Activated CD4-positive, alpha-beta memory T cell treated with anti-CD3 and anti-CD28 coated beads for 36 hours (primary cell): ENCODE measurements around the gene NAGPA. TPM values are rescaled to one million over a fixed set of nuclear protein-coding genes. Genes with fewer than 3 reads are reported as not detected.

Source experiments
- CTCF ChIA-PET: fragments of 350-600 bp; sonication (Branson Sonifier 250); formaldehyde crosslinking; loops from one replicate; lab custom pipeline; 2021; ENCODE audit warnings: antibody characterized with exemption, inconsistent platforms; lab: Charles Lee
- POLR2A ChIA-PET: fragments of 350-600 bp; sonication (Branson Sonifier 250); formaldehyde crosslinking; loops from one replicate; lab custom pipeline; 2021; ENCODE audit warnings: antibody characterized with exemption; lab: Charles Lee
- DNase-seq: peaks from one replicate; pipeline ENCODE4 v3.0.0-alpha.2; 2020
- H3K27ac Mint-ChIP-seq: one replicate; pipeline ENCODE4 v1.8.0; 2021; ENCODE audit warnings: mixed read lengths
- H3K27me3 Mint-ChIP-seq: one replicate; pipeline ENCODE4 v1.8.0; 2021; ENCODE audit warnings: mixed read lengths
- H3K36me3 Mint-ChIP-seq: one replicate; pipeline ENCODE4 v1.8.0; 2021; ENCODE audit warnings: mixed read lengths
- H3K4me1 Mint-ChIP-seq: one replicate; pipeline ENCODE4 v1.8.0; 2021; ENCODE audit warnings: low read depth, mixed read lengths
- H3K4me3 Mint-ChIP-seq: one replicate; pipeline ENCODE4 v1.8.0; 2021; ENCODE audit warnings: mild to moderate bottlenecking, mixed read lengths
- H3K9me3 Mint-ChIP-seq: one replicate; pipeline ENCODE4 v1.8.0; 2021; ENCODE audit warnings: mixed read lengths
- intact Hi-C: fragments of 100-400 bp; cut with micrococcal nuclease; formaldehyde crosslinking; loops from one replicate; pipeline ENCODE4 v1.15.1; 2023
- total RNA-seq, 2 experiments: library from RNA; stranded (reverse); gene quantifications; one replicate each; pipeline ENCODE4 v1.2.3, GENCODE V29; 2021

NAGPA gene
- total RNA-seq, 2 experiments from 2014 or later = 7.6 to 7.8 TPM

DNA sequence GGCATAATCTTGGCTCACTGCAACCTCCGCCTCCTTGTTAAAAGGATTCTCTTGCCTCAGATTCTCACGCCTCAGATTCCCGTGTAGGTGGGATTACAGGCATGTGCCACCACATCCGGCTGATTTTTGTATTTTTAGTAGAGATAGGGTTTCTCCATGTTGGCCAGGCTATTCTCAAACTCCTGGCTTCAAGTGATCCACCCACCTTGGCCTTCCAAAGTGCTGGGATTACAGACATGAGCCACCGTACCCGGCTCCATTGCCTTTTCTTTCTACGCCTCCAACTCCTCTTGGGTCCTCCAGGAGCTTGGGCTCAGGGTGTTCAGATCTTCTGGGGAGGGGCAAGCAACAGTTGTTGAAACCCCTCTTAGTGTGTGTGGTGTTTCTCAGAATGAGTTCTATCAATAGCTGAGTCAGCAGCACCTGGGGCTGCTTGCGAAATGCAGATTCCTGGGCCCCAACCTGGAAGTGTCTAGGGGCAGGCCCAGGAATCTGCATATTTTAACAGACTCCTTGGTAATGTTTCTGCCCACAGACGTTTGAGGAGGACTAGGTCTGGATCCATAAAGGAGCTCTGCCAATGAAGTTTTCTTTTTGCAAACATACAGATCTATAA is 44.2 kb downstream of the NAGPA start:
- POLR2A ChIA-PET = no interaction called here
- intact Hi-C loops = no loop called here
- CTCF ChIA-PET = no interaction called here
- no peak for DNase-seq
- Mint-ChIP-seq H3K4me3 (no peak overlapping the region), H3K27ac (no peak overlapping the region), H3K36me3 (no peaks in the 10 kb centered on the region), H3K9me3 (no peaks in the 10 kb centered on the region), H3K4me1 (no peaks in the 10 kb centered on the region), H3K27me3 (peaks cover 39% of the 10 kb centered on the region)

DNA sequence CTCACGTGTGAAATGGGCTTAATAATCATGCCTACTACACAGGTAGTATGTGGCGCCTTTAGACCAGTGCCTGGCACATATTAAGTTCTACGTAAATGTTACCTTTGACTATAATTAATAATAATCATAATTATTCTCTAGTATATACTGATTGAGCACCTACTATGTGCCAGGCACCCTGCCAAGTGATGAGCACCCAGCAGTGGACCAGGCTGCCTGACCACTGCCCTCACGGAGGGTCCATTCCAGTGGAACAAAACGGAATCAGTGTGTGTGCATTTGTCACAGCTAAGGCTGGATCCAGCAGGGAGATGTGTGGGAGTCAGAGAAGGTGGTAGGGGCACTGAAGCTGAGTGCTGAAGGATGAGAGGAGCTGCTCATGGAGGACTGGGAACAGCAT is 45.1 kb downstream of the NAGPA start:
- Mint-ChIP-seq H3K36me3 (no peaks in the 10 kb centered on the region), H3K4me3 (no peak overlapping the region), H3K27ac (no peak overlapping the region), H3K9me3 (no peaks in the 10 kb centered on the region), H3K27me3 (peaks cover 36% of the 10 kb centered on the region), H3K4me1 (no peaks in the 10 kb centered on the region)
- ChIA-PET POLR2A (no interaction called here), CTCF (no interaction called here)
- intact Hi-C loops = no loop called here
- no peak for DNase-seq

- peaks cover 36% of the 10 kb centered on the region for H3K27me3 Mint-ChIP-seq
- no peaks in the 10 kb centered on the region for H3K4me1 Mint-ChIP-seq
- ChIA-PET CTCF (no interaction called here), POLR2A (no interaction called here)
- H3K36me3 Mint-ChIP-seq = no peaks in the 10 kb centered on the region
- no peak overlapping the region for H3K4me3 Mint-ChIP-seq
- H3K9me3 Mint-ChIP-seq = no peaks in the 10 kb centered on the region
- no peak for DNase-seq
- intact Hi-C loops = no loop called here
- no peak overlapping the region for H3K27ac Mint-ChIP-seq
Measured at GRCh38 chr16:4987580-4988374, 46.0 kb downstream of the NAGPA start.

GRCh38 chr16:4987250-4987579 is 46.5 kb downstream of the NAGPA start:
- Mint-ChIP-seq H3K4me1 (no peaks in the 10 kb centered on the region), H3K9me3 (no peaks in the 10 kb centered on the region), H3K4me3 (no peak overlapping the region), H3K27ac (no peak overlapping the region), H3K27me3 (peaks cover 36% of the 10 kb centered on the region), H3K36me3 (no peaks in the 10 kb centered on the region)
- ChIA-PET POLR2A (no interaction called here), CTCF (no interaction called here)
- no peak for DNase-seq
- intact Hi-C loops = no loop called here

DNA sequence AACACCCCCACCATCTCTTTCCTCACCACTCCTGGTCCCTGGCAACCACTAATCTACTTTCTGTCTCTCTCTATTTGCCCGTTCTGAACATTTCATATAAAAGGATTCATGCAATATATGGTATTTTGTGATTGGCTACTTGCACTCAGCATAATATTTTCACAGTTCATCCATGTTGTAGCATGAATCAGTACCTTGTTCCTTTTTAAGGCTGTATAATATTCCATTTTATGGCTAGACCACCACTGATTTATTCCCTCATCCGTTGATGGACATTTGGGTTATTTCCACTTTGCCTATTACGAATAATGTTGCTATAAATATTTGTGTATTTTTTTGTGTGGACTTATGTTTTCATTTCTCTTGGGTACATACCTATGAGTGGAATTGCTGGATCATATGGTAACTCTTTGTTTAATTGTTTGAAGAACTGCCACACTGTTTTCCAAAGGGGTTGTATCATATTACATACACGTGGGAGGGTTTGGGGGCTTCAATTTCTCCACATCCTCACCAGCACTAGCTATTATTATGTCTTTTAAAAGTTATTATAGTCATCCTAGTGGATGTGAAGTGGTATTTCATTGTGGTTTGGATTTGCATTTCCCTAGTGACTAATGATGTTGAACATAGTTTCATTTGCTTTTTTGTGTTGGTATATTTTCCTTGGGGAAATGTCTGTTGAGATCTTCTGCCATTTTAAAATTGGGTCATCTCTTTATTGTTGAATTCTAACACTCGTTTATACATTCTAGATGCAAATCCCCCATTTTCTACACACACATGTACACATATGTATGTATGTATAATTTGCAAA is 49.4 kb downstream of the NAGPA start:
- no peaks in the 10 kb centered on the region for H3K9me3 Mint-ChIP-seq
- POLR2A ChIA-PET = no interaction called here
- DNase-seq = no peak
- CTCF ChIA-PET = no interaction called here
- intact Hi-C loops = no loop called here
- H3K4me1 Mint-ChIP-seq = no peaks in the 10 kb centered on the region
- H3K36me3 Mint-ChIP-seq = no peaks in the 10 kb centered on the region
- H3K27me3 Mint-ChIP-seq = peaks cover 25% of the 10 kb centered on the region
- no peak overlapping the region for H3K4me3 Mint-ChIP-seq
- no peak overlapping the region for H3K27ac Mint-ChIP-seq

DNA sequence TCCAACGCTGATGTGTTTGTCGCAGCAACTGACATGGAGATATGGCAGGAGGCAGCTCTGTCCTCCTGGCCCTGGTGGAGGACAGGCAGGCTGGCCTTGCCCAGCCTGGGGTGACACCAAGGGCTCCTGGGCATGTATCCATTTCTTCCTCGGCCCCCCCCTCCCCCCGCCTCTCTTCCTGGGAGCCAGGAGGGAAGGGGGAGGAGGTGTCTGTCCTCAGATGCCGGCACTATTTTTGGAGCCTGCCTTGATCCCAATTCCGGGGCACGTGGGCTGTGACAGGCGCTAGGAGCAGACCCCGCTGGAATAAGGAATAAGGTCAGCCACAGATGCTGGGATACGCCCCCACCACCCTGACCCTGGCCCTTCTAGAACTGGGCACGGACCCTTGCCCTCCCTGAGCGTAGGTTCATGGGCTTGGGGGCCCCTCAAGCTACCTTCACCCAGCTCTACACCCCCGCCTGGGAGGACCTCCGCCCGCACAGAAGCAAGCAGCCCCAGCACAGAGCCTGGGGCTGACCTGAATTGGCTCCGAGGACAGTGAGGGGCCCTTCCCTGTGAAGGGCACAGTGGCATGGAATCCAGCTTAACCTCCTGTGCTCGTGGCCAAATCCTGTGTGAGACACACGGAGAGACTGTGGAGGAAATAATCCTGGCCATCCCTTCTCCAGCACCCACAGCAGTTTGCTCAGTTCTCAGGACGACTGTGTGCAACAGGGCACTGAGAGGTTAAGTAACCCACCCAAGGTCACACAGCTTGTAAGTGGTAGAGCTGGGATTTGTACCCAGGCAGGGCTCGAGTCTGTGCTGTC is 51.5 kb downstream of the NAGPA start:
- H3K27ac Mint-ChIP-seq = no peak overlapping the region
- H3K9me3 Mint-ChIP-seq = no peaks in the 10 kb centered on the region
- H3K27me3 Mint-ChIP-seq = peaks cover 8% of the 10 kb centered on the region
- ChIA-PET POLR2A (no interaction called here), CTCF (no interaction called here)
- intact Hi-C loops = no loop called here
- H3K4me3 Mint-ChIP-seq = no peak overlapping the region
- no peaks in the 10 kb centered on the region for H3K36me3 Mint-ChIP-seq
- no peaks in the 10 kb centered on the region for H3K4me1 Mint-ChIP-seq
- no peak for DNase-seq

DNA sequence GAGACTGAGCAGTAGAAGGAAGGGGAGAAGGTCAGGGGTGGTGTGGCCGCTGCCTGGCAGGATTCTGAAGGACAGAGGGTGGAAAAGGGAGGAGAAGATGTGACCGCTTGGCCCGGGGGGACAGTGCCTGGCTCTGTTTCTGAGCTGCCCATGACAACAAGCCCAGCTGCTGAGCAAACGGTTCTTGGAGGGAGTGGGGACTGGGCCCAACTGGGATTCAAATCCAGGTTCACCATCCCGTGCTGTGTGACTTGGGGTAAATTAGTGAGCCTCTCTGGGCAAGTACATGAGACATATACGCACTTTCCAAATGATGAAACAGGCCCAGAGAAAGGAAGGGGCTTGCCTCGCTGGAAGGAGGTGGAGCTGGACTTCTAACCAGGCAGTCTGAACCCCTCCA is 52.3 kb downstream of the NAGPA start:
- H3K4me1 Mint-ChIP-seq = no peaks in the 10 kb centered on the region
- no peak overlapping the region for H3K27ac Mint-ChIP-seq
- intact Hi-C loops = no loop called here
- no peaks in the 10 kb centered on the region for H3K9me3 Mint-ChIP-seq
- H3K36me3 Mint-ChIP-seq = no peaks in the 10 kb centered on the region
- POLR2A ChIA-PET = no interaction called here
- H3K4me3 Mint-ChIP-seq = no peak overlapping the region
- CTCF ChIA-PET = no interaction called here
- H3K27me3 Mint-ChIP-seq = peaks cover 2% of the 10 kb centered on the region
- no peak for DNase-seq

DNA sequence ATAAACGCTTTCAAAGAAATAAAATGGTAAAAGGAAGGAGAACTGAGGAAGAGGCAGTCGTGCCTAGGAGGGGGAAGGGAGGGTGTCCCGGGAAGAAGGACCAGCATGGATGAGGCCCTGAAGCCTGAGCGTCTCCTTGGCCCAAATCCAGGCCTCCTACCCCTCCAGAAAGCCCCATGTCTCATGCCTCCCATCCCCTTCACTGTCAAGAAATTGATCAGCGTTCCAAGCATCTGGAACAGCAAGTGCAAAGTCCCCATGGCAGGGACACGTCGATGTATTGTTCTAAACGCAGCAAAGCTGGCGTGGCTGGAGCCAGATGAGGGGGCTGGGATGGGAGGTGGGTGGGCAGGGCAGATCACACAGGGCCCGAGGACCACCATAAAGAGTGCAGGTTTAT is 53.0 kb downstream of the NAGPA start:
- intact Hi-C loops = no loop called here
- ChIA-PET POLR2A (no interaction called here), CTCF (no interaction called here)
- DNase-seq = no peak
- Mint-ChIP-seq H3K36me3 (no peaks in the 10 kb centered on the region), H3K4me3 (no peak overlapping the region), H3K27ac (no peak overlapping the region), H3K27me3 (no peaks in the 10 kb centered on the region), H3K9me3 (no peaks in the 10 kb centered on the region), H3K4me1 (no peaks in the 10 kb centered on the region)

- no peak for DNase-seq
- Mint-ChIP-seq H3K4me1 (no peaks in the 10 kb centered on the region), H3K27ac (no peak overlapping the region), H3K36me3 (no peaks in the 10 kb centered on the region), H3K27me3 (no peaks in the 10 kb centered on the region), H3K9me3 (no peaks in the 10 kb centered on the region), H3K4me3 (no peak overlapping the region)
- CTCF ChIA-PET = no interaction called here
- intact Hi-C loops = no loop called here
- POLR2A ChIA-PET = no interaction called here
Measured at GRCh38 chr16:4979736-4980660, 53.7 kb downstream of the NAGPA start.

DNA sequence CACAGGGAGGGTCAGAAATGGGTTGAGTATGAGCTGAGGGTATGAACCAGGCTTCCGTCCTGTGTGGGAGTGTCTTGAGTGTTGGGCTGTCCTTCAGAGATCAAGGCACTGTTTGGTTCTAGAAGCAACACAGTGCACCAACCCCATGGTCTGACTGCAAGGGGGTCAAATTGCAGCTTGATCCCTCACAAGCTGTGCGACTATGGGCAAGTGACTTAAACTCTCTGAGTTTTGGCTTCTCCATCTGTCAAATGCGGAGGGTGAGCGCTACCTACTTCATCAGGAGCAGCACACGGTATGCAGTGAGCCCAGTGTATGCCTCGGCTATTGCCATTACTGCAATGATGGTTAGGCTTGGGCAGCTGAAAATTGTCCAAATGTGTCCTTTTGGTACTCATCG is 54.6 kb downstream of the NAGPA start:
- H3K36me3 Mint-ChIP-seq = no peaks in the 10 kb centered on the region
- no peaks in the 10 kb centered on the region for H3K9me3 Mint-ChIP-seq
- no peak overlapping the region for H3K4me3 Mint-ChIP-seq
- POLR2A ChIA-PET = no interaction called here
- intact Hi-C loops = no loop called here
- no peaks in the 10 kb centered on the region for H3K4me1 Mint-ChIP-seq
- no peak for DNase-seq
- CTCF ChIA-PET = no interaction called here
- no peaks in the 10 kb centered on the region for H3K27me3 Mint-ChIP-seq
- no peak overlapping the region for H3K27ac Mint-ChIP-seq

DNA sequence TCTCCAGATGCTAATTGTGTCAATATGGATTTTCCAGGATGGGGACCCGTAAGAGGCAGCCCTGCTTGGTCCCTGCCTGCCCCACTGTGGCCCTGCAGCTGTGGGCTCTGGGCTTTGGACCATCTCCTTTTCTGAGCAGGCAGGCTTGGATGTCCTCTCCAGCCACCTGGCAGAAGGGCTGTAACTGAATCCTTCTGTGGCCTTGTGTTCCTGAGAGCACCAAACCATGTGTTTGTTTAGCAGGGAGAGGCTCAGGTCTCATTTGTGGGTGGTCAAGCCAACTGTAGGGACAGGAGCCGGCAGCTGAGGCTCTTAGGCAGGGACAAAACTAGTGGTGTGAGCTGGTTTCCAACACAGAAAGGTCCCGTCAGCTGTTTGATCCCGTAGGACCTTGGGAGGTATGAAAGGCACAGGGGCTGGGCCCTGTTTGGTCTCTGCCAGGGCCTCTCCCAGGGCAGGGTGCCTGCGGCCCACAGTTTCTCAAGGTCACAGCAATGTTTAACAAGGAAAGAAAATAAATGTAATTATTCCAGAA is 57.1 kb downstream of the NAGPA start:
- Mint-ChIP-seq H3K4me1 (peaks cover 4% of the 10 kb centered on the region), H3K27me3 (peaks cover 7% of the 10 kb centered on the region), H3K4me3 (no peak overlapping the region), H3K27ac (no peak overlapping the region), H3K36me3 (no peaks in the 10 kb centered on the region), H3K9me3 (no peaks in the 10 kb centered on the region)
- ChIA-PET CTCF (no interaction called here), POLR2A (no interaction called here)
- DNase-seq = no peak
- intact Hi-C loops = no loop called here
